HG02610 (cell line): Measurements from ENCODE around the gene P2RX4.
A peak's percentile ranks its signal among the peaks of the same experiment; 100 is the strongest.
"Not testable (repeated sequence)": the region's sequence is repeated elsewhere in the genome, so short reads cannot be mapped to it uniquely, and the experiment has no call there.

Source experiments
- ATAC-seq: cut with Tn5 transposase; IDR thresholded peaks from one replicate; pipeline ENCODE4 v1.9.1; 2021; ENCODE audit warnings: mild to moderate bottlenecking, moderate library complexity; ENCODE audit not compliant: unreplicated experiment

Gene P2RX4

GRCh38 chr12:121188227-121188626 lies 21.7 kb upstream of the P2RX4 start:
- no peak for ATAC-seq

- ATAC-seq, result no peak
These were observed 20.8 kb upstream of the P2RX4 start for GRCh38 chr12:121189131-121189530.

GRCh38 chr12:121189619-121190155 lies 20.2 kb upstream of the P2RX4 start:
- ATAC-seq, result no peak

GRCh38 chr12:121190523-121191031 lies 19.4 kb upstream of the P2RX4 start:
- no peak for ATAC-seq

GRCh38 chr12:121191151-121191550 lies 18.8 kb upstream of the P2RX4 start:
- no peak for ATAC-seq

- no peak for ATAC-seq
These were observed 13.0 kb upstream of the P2RX4 start for GRCh38 chr12:121196902-121197301.

GRCh38 chr12:121198949-121199348 lies 11.0 kb upstream of the P2RX4 start:
- ATAC-seq, result no peak

- not testable (repeated sequence) for ATAC-seq
These were observed 8.8 kb upstream of the P2RX4 start for GRCh38 chr12:121201140-121201539.

- ATAC-seq, result no peak
These were observed 7.2 kb upstream of the P2RX4 start for GRCh38 chr12:121202407-121203355.

- no peak for ATAC-seq
These were observed 6.4 kb upstream of the P2RX4 start for GRCh38 chr12:121203482-121203881.

GRCh38 chr12:121205491-121205890 lies 4.4 kb upstream of the P2RX4 start:
- ATAC-seq, result no peak

GRCh38 chr12:121208571-121208970 lies 1.4 kb upstream of the P2RX4 start:
- not testable (repeated sequence) for ATAC-seq

GRCh38 chr12:121209221-121209620 lies 708 bp upstream of the P2RX4 start:
- ATAC-seq, result no peak

GRCh38 chr12:121212875-121213274 lies 2.9 kb downstream of the P2RX4 start:
- no peak for ATAC-seq

- peak; percentile 22 for ATAC-seq
These were observed 4.3 kb downstream of the P2RX4 start for GRCh38 chr12:121214166-121214777.

GRCh38 chr12:121214855-121215745 lies 5.2 kb downstream of the P2RX4 start:
- ATAC-seq, result no peak

GRCh38 chr12:121216102-121216501 lies 6.2 kb downstream of the P2RX4 start:
- ATAC-seq, result no peak

- no peak for ATAC-seq
These were observed 7.1 kb downstream of the P2RX4 start for GRCh38 chr12:121217063-121217462.

GRCh38 chr12:121217761-121218160 lies 7.8 kb downstream of the P2RX4 start:
- ATAC-seq, result no peak

GRCh38 chr12:121218588-121219352 lies 8.8 kb downstream of the P2RX4 start:
- ATAC-seq, result no peak
